Esophagus squamous epithelium (tissue), 5 donors: ENCODE data around the gene MOGAT1. TPM values are rescaled to one million over a fixed set of nuclear protein-coding genes. Genes with fewer than 3 reads are reported as not detected.

Source experiments
- DNase-seq: peaks from one replicate; lab custom pipeline; 2025; lab: John Stamatoyannopoulos, UW
- H3K27ac ChIP-seq, 4 donors: fragments of 200-600 bp; sonication (generic); one replicate each; pipeline ENCODE4 v1.5.1; 2016 to 2019; ENCODE audit warnings: mild to moderate bottlenecking in 1 of 4
- H3K27me3 ChIP-seq, 4 donors: fragments of 200-600 bp; sonication (generic); 1 replicate in 3 of 4; 2 replicates in 1 of 4; pipeline versions ENCODE4 v1.5.1 to v1.6.0; 2017 to 2021; ENCODE audit warnings: antibody characterized with exemption in 1 of 4
- H3K36me3 ChIP-seq, 3 donors: fragments of 200-600 bp; sonication (generic); one replicate each; pipeline ENCODE4 v1.5.1; 2016 to 2019
- H3K4me1 ChIP-seq, 3 donors: fragments of 200-600 bp; sonication (generic); one replicate each; pipeline ENCODE4 v1.5.1; 2017 to 2019
- H3K4me3 ChIP-seq, 4 donors: fragments of 200-600 bp; sonication (generic); 1 replicate in 3 of 4; 2 replicates in 1 of 4; pipeline ENCODE4 v1.5.1; 2016 to 2019; ENCODE audit warnings: mild to moderate bottlenecking in 2 of 4, moderate library complexity in 1 of 4
- H3K9me3 ChIP-seq, 3 donors: fragments of 200-600 bp; sonication (generic); one replicate each; pipeline ENCODE4 v1.5.1; 2016 to 2019
- POLR2A ChIP-seq, 4 donors: fragments of 450-650 bp; IDR thresholded peaks; one replicate each; pipeline ENCODE4 v1.6.1; 2017; ENCODE audit warnings: antibody characterized with exemption in 4 of 4, mild to moderate bottlenecking in 4 of 4, moderate library complexity in 3 of 4
- WGBS, 2 donors: methylation state at CpG; one replicate each; pipeline ENCODE4 v1.1.5; 2018; 5-methylcytosine and 5-hydroxymethylcytosine counted together
- intact Hi-C: fragments of 100-400 bp; cut with DNase I; formaldehyde crosslinking; loops from one replicate; pipeline ENCODE4 v1.15.0; 2022
- total RNA-seq, 4 donors: library from RNA; depleted of rRNA; stranded (reverse); fragments of >200 nt; gene quantifications; one replicate each; pipeline ENCODE4 v1.1.0, GENCODE V29; 2016
- TF ChIP-seq, protein P1 (sequence below), 6 experiments: fragments of 450-650 bp in 4 of 6; fragments of 200-600 bp in 2 of 6; sonication (generic) in 2 of 6; IDR thresholded peaks; one replicate each; pipeline ENCODE4 v1.5.1; 2016 to 2019; ENCODE audit warnings: antibody characterized with exemption in 6 of 6, mild to moderate bottlenecking in 4 of 6, moderate library complexity in 4 of 6
- donor health status: DM: yes; HTN: yes; CAD: no.

The MOGAT1 gene
- total RNA-seq, 4 donors from 2014 or later = not detected

- Histone ChIP-seq H3K4me1 (peaks cover 0 to 5% (median 0%) of the 10 kb centered on the region in 3 donors), H3K27me3 (no peaks in the 10 kb centered on the region), H3K36me3 (no peaks in the 10 kb centered on the region), H3K27ac (no peak overlapping the region), H3K9me3 (no peaks in the 10 kb centered on the region), H3K4me3 (no peak overlapping the region)
- intact Hi-C loops = no loop called here
- TF ChIP-seq, protein P1, sequence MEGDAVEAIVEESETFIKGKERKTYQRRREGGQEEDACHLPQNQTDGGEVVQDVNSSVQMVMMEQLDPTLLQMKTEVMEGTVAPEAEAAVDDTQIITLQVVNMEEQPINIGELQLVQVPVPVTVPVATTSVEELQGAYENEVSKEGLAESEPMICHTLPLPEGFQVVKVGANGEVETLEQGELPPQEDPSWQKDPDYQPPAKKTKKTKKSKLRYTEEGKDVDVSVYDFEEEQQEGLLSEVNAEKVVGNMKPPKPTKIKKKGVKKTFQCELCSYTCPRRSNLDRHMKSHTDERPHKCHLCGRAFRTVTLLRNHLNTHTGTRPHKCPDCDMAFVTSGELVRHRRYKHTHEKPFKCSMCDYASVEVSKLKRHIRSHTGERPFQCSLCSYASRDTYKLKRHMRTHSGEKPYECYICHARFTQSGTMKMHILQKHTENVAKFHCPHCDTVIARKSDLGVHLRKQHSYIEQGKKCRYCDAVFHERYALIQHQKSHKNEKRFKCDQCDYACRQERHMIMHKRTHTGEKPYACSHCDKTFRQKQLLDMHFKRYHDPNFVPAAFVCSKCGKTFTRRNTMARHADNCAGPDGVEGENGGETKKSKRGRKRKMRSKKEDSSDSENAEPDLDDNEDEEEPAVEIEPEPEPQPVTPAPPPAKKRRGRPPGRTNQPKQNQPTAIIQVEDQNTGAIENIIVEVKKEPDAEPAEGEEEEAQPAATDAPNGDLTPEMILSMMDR (IDR thresholded peaks at IDR 0.05) = no peak
- no peak for TF ChIP-seq POLR2A (IDR thresholded peaks at IDR 0.05)
- no peak for DNase-seq
- WGBS, 2 donors = 54 to 71% methylated on average over 4 of the region's 4 CpGs
These were observed 61.2 kb downstream of the MOGAT1 start for GRCh38 chr2:222732489-222733178.

DNA sequence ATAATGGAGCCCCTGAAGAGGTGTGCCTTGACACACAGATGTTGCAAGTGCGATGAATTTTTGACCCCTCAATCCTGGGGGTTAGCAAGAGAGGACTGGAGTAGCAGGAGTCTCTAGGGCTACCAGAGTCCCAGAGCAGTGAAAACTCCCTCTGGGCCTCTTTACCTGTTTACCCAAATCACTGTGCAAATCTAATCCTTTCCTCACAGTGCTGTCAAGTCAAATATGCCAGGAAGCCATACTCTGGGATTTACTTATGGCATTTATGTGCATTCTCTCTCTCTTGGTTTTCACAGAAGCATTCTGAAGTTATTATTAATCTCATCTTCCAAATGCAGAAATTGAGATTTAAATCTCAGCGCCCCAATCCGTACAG, 62.0 kb downstream of the MOGAT1 start:
- 83 to 90% methylated on average over 3 of the region's 3 CpGs for WGBS, 2 donors
- Histone ChIP-seq H3K4me1 (peaks cover 0 to 5% (median 0%) of the 10 kb centered on the region in 3 donors), H3K36me3 (no peaks in the 10 kb centered on the region), H3K27ac (no peak overlapping the region), H3K27me3 (no peaks in the 10 kb centered on the region), H3K9me3 (no peaks in the 10 kb centered on the region), H3K4me3 (no peak overlapping the region)
- TF ChIP-seq POLR2A (IDR thresholded peaks at IDR 0.05) = no peak
- no peak for DNase-seq
- intact Hi-C loops = no loop called here

GRCh38 chr2:222733846-222734702, 62.6 kb downstream of the MOGAT1 start:
- Histone ChIP-seq H3K36me3 (no peaks in the 10 kb centered on the region), H3K27me3 (no peaks in the 10 kb centered on the region), H3K27ac (peak overlapping the region in 1 of 4 donors; percentile 53), H3K4me3 (no peak overlapping the region), H3K9me3 (no peaks in the 10 kb centered on the region), H3K4me1 (peaks cover 0 to 5% (median 0%) of the 10 kb centered on the region in 3 donors)
- TF ChIP-seq POLR2A (IDR thresholded peaks at IDR 0.05) = no peak
- TF ChIP-seq, protein P1 (IDR thresholded peaks at IDR 0.05) = no peak
- 60 to 67% methylated on average over 10 of the region's 10 CpGs for WGBS, 2 donors
- intact Hi-C loops = no loop called here
- DNase-seq = no peak

DNA sequence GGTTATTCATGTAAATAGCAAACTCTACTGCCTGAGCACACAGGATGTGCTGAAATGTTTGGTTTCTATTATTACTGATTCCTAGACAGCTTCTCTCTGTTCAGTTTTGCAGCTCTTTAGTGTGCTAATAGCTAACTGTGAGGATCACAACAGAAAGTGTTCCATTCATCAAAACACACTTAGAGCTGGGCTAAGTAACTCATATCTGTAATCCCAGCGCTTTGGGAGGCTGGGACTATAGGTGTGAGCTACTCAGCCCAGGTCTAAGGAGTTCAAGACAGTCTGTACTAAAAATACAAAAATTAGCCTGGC, 63.2 kb downstream of the MOGAT1 start:
- DNase-seq = no peak
- H3K4me1 ChIP-seq = peaks cover 0 to 5% (median 0%) of the 10 kb centered on the region in 3 donors
- WGBS, 2 donors = 75 to 85% methylated on average over 1 of the region's 1 CpG
- TF ChIP-seq, protein P1 (IDR thresholded peaks at IDR 0.05) = no peak
- no peak for TF ChIP-seq POLR2A (IDR thresholded peaks at IDR 0.05)
- H3K36me3 ChIP-seq = no peaks in the 10 kb centered on the region
- no peak overlapping the region for H3K4me3 ChIP-seq
- no peaks in the 10 kb centered on the region for H3K9me3 ChIP-seq
- H3K27me3 ChIP-seq = no peaks in the 10 kb centered on the region
- intact Hi-C loops = no loop called here
- peak overlapping the region in 1 of 4 donors; percentile 53 for H3K27ac ChIP-seq

DNA sequence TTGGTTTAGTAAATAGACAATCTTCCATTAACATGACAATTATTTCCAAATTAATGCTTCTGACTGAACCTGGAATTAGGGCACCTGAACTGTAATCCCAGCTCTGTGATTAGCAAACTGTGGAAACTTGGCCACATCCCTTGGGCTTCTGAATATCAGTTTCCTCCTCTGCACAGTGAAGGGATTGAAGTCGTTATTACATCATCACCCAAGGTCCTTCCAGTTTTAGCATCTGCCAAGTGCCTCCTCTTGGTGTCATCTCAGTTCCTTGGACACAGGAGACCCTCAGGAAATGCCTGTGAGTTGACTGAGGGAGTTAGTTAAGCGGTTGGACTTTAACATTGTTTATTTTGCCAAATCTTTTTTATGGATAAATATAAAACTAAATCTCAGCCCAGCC, 64.8 kb downstream of the MOGAT1 start:
- no peak for DNase-seq
- 35 to 48% methylated on average over 2 of the region's 2 CpGs for WGBS, 2 donors
- no peak overlapping the region for H3K27ac ChIP-seq
- H3K9me3 ChIP-seq = no peaks in the 10 kb centered on the region
- H3K36me3 ChIP-seq = no peaks in the 10 kb centered on the region
- intact Hi-C loops = no loop called here
- H3K4me1 ChIP-seq = peaks cover 0 to 5% (median 0%) of the 10 kb centered on the region in 3 donors
- TF ChIP-seq POLR2A (IDR thresholded peaks at IDR 0.05) = no peak
- TF ChIP-seq, protein P1 (IDR thresholded peaks at IDR 0.05) = no peak
- no peak overlapping the region for H3K4me3 ChIP-seq
- no peaks in the 10 kb centered on the region for H3K27me3 ChIP-seq
